CD4-positive, alpha-beta T cell treated with Interleukin-4 for 4 hours (primary cell): ENCODE measurements around the gene ANKUB1.
A peak's percentile ranks its signal among the peaks of the same experiment; 100 is the strongest.
"Not testable (repeated sequence)": the region's sequence is repeated elsewhere in the genome, so short reads cannot be mapped to it uniquely, and the experiment has no call there.

ENCODE experiments used
- DNase-seq: peaks from one replicate; pipeline ENCODE4 v3.0.0-alpha.2; 2020

ANKUB1 gene, protein sequence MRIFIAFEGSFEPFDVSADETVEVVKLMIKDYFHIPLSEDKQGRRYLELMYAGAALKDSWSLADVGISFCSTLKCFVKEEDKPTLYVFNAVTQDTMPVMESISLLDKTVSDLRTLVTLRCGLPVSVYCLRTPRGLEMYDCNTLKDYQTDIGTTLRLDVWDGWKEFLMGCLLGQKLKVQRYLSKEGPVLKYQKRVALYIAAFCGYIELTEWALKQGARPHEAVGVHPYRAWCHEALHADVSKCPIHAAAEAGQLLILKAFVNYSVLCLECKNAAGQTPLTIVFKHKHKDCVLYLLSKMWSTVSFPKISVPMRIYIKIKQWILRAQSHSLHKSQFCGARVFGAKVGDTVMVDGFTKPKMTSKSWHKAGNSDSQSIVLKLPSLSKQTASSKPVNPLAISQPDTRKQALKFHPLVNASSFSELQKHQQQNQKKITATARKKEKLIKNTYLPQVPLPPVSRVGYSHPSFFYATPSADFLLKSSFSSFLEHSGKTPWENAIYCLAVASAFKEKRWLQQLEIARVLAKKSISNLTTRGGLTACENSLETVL

GRCh38 chr3:149792452-149793270, at the start of gene ANKUB1:
Gene ANKUB1 (minus strand): TSS chr3:149792554. CDS start chr3:149792366, 188 bp downstream.
- no peak for DNase-seq

- no peak for DNase-seq
These were observed 47.5 kb upstream of the ANKUB1 start for GRCh38 chr3:149839896-149840295.

GRCh38 chr3:149839469-149839868, 47.1 kb upstream of the ANKUB1 start:
- not testable (repeated sequence) for DNase-seq

DNA sequence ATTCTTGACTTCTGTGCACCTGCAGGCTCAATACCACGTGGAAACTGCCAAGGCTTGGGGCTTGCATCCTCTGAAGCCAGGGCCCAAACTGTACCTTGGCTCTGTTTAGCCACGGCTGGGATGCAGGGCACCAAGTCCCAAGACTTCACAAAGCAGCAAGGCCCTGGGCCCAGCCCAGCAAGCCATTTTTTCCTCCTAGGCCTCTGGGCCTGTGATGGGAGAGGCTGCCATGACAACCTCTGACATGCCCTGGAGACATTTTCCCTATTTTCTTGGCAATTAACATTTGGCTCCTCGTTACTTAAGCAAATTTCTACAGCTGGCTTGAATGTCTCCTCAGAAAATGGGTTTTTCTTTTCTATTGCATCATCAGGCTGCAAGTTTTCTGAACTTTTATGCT, 46.1 kb upstream of the ANKUB1 start:
- not testable (repeated sequence) for DNase-seq

DNA sequence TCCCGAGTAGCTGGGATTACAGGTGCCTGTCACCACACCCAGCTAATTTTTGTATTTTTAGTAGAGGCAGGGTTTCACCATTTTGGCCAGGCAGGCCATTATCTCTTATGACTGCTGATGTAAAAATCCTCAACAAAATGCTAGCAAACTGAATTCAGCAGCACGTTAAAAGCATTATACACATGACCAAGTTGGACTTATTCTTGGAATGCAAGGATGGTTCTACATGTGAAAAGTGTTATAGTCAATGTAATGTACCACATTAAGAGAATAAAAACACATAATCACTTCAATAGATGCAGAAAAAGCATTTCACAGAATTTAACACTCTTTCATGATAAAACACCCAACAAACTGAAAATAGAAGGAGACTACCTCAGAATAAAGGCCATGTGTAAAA, 40.9 kb upstream of the ANKUB1 start:
- DNase-seq, result no peak

- no peak for DNase-seq
These were observed 39.7 kb upstream of the ANKUB1 start for GRCh38 chr3:149832086-149832485.

GRCh38 chr3:149831321-149831720, 39.0 kb upstream of the ANKUB1 start:
- no peak for DNase-seq

- no peak for DNase-seq
These were observed 38.5 kb upstream of the ANKUB1 start for GRCh38 chr3:149830902-149831301.

DNA sequence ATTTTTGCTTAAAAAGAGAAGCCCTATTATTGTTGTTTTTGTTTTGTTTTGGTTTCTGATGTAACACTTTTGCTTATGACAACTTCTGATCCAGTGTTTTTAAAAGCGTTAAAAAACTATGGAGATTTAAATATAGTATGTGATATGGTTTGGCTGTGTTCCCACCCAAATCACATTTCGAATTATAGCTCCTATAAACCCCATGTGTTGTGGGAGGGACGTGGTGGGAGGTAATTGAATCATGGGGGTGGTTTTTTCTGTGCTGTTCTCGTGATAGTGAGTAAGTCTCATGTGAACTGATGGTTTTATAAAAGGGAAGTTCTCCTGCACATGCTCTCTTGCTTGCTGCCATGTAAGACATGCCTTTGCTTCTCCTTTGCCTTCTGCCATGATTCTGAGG, 37.3 kb upstream of the ANKUB1 start:
- not testable (repeated sequence) for DNase-seq

GRCh38 chr3:149828390-149828789, 36.0 kb upstream of the ANKUB1 start:
- DNase-seq, result no peak

DNA sequence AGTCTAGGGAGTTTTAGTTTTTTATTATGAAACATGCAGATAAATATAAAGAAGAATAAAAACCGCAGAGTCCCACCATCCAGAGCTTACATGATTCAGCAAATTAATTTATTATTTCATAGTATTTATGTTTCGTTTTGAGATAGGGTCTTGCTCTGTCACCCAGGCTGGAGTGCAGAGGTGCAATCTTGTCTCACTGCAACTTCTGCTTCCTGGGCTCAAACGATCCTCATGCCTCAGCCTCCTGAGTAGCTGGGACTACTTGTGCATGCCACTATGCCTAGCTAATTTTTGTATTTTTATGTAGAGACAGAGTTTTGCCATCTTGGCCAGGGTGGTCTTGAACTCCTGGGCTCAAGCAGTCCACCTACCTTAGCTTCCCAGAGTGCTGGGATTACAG, 34.3 kb upstream of the ANKUB1 start:
- DNase-seq, result no peak

DNA sequence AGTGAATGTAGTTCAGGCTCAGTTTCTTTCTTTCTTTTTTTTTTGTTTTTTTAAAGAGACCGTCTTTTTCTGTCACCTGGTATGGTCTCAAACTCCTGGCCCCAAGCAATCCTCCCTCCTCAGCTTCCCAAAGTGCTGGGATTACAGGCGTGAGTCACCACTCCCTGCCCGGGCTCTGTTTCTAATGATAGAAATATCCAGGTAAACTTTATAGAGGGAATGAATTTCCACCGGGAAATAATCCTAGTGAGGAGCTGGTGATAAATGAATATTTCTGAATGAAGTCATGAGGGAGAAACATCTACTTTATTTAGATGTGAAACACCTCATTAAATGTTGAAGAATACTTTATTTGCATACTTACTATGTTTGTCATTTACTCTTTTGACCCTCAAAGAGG, 27.8 kb upstream of the ANKUB1 start:
- DNase-seq, result no peak

DNA sequence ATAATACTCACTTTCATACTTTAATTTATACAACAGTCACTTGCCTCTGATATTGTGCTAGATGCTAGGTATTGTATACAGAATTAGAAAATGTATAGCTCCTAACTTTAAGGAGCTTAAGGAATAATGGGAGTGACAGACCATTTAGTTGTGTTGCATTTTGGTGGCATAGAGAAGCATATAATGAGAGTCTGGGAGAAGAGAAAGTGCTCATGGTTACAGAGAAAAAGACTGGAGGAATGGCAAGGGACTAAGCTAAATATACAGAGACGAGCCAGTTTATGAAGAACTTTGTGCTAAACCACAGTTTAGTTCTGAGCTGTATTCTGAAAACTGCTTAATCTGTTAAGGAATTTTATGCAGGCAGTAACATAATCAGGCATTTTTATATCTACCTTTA, 27.1 kb upstream of the ANKUB1 start:
- no peak for DNase-seq

DNA sequence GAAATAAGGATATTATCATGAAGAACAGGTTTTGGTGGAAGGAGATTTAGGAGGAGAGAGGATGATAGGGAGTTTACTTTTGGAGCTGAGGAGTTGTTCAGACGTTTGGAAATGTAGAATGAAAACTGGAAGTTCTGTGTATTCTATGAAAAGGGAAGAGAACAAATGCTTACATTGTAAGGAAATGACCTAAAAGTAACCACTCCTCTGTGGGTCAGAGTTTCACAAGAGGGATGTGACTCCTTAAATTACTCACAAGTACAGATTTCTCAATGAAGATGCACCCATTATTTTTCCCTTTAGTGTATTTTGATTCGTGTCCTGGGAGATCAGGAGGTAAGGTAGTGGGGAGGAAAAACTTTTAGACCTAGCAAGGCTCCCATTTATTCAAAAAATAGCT, 24.6 kb upstream of the ANKUB1 start:
- no peak for DNase-seq

- DNase-seq, result no peak
These were observed 24.0 kb upstream of the ANKUB1 start for GRCh38 chr3:149816311-149816710.

- no peak for DNase-seq
These were observed 23.4 kb upstream of the ANKUB1 start for GRCh38 chr3:149815728-149816127.

- no peak for DNase-seq
These were observed 23.0 kb upstream of the ANKUB1 start for GRCh38 chr3:149815321-149815720.

GRCh38 chr3:149813367-149814281, 21.3 kb upstream of the ANKUB1 start:
- DNase-seq, result no peak

DNA sequence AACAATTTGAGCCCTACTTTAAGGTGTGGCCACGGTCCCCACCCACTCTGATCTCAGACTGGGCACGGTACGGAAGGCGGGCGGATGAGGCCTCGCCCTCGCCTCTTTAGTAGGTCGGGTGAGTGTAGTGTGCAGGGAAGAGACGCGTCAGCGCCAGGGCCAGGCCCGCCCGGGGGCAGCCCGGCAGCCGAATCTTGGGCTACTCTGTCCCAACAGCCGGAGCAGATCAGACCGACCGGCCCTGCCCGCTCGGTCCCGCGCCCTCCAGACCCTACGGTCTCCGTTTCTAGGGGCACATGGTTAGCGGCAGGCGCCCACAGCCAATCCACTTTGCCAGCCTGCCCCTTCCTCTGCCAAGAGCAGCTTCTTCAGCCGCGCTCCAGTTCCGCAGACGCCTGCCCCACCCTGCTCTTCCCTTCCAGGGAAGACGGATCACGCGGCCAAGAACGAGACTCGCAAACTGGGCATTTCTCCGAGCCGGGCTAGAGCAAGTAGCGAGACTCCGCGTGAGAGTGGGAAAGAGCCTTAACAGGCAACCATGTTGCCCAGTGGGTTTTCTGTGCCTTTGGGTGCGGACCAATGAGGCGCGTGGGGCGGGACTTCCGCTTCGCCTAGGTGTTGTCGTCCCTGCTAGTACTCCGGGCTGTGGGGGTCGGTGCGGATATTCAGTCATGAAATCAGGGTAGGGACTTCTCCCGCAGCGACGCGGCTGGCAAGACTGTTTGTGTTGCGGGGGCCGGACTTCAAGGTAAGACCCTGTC, 20.4 kb upstream of the ANKUB1 start, which contains the start of gene RNF13:
RNF13 (plus strand) TSS at position 610 of the 761 bp plus-strand sequence. CDS start 32,812 bp downstream, outside the sequence.
- peak; percentile 93 for DNase-seq

DNA sequence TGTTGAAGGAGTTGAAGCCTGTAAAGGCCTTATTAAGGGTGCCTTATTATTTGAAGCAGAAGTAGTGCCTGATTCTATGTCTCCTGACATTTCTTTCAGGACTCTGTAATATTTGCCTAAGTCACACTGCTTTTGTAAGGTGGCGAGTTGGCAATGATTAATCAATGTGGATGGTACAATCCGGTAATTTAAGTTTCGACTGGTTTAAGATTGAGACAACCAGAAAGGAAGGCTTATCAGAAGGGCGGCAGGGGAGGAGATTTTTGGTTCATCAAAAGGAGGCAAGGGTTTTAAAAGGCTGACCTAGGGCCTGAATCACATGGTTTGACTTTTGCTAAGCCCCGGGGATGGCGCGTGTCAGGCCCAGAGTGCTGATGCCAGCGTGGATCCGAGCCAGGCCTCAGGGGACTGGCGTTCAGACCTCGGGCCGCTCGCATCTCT, 19.8 kb upstream of the ANKUB1 start:
- no peak for DNase-seq

DNA sequence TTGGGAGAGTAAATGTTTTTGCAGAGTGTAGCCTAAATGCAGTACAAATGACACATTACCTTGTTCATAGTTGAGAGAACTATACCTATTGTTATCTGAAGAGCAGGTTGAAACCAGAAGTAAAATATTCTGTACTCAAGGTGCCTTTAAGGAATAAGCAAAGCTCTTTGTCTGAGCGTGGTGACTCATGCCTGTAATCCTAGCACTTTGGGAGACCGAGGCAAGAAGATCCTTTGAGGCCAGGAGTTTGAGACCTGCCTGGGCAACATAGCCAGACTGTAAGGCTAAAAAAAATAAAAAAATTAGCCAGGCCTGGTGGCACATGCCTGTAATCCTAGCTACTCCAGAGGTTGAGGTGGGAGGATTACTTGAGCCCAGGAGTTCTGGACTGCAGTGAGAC, 18.5 kb upstream of the ANKUB1 start:
- no peak for DNase-seq

DNA sequence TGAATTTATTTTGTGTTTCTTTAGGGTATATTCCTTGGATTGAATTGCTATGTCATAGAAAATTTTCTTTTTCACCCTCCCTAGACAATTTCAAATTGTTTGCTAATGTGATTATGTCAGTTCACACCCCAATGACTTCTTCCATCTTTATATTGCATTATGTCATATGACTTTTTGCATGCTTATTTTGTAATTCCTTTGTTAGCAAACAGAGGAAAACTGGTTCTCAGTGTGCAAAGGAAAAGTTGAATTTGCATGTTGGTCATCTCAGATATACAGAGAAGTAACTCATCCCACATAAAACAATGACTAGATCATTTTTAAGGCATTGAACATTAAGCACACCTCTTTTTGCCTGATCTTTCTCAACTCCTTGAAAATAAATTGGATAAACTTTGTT, 17.3 kb upstream of the ANKUB1 start:
- DNase-seq, result no peak
